Stimulated activated naive B cell treated with anti-CD40 and anti-IgM and Interleukin-4, amounts not matched to agents 10 μg/mL and 1 μg/mL and 100 μg/mL, for 72 hours (primary cell): Measurements from ENCODE around the gene TOB1.
"Not testable (repeated sequence)": the region's sequence is repeated elsewhere in the genome, so short reads cannot be mapped to it uniquely, and the experiment has no call there.

Experiments used
- ATAC-seq, 2 donors: fragments of 150-1000 bp; cut with Tn5 transposase; replicated peaks; 2 replicates each; pipeline ENCODE4 v1.10.0; 2021; ENCODE audit warnings: moderate library complexity in 1 of 2
- DNase-seq: peaks from one replicate; pipeline ENCODE4 v3.0.0; 2021
- H3K27ac Mint-ChIP-seq: one replicate; pipeline ENCODE4 v1.8.0; 2022; ENCODE audit warnings: mild to moderate bottlenecking, mixed read lengths
- H3K27me3 Mint-ChIP-seq, 2 donors: one replicate each; pipeline ENCODE4 v1.8.0; 2022; ENCODE audit warnings: mixed read lengths in 2 of 2
- H3K36me3 Mint-ChIP-seq, 2 donors: one replicate each; pipeline ENCODE4 v1.8.0; 2022; ENCODE audit warnings: mixed read lengths in 2 of 2, mild to moderate bottlenecking in 1 of 2
- H3K4me1 Mint-ChIP-seq, 2 donors: one replicate each; pipeline ENCODE4 v1.8.0; 2022; ENCODE audit warnings: mixed read lengths in 2 of 2, mild to moderate bottlenecking in 1 of 2
- H3K4me3 Mint-ChIP-seq, 2 donors: one replicate each; pipeline ENCODE4 v1.8.0; 2022; ENCODE audit warnings: mild to moderate bottlenecking in 2 of 2, mixed read lengths in 2 of 2, moderate library complexity in 1 of 2
- H3K9me3 Mint-ChIP-seq, 2 donors: one replicate each; pipeline ENCODE4 v1.8.0; 2022; ENCODE audit warnings: mixed read lengths in 2 of 2, mild to moderate bottlenecking in 1 of 2

TOB1 gene

GRCh38 chr17:50866950-50867362 is 802 bp upstream of the TOB1 start:
- H3K4me3 Mint-ChIP-seq, result peak overlapping the region; percentile 96 to 98
- peak; percentile 36 to 41 for ATAC-seq
- peak overlapping the region; percentile 99 for H3K27ac Mint-ChIP-seq
- DNase-seq, result peak; percentile 68
- H3K9me3 Mint-ChIP-seq, result no peaks in the 10 kb centered on the region
- no peaks in the 10 kb centered on the region for H3K27me3 Mint-ChIP-seq
- peaks cover 22 to 49% of the 10 kb centered on the region in 2 donors for H3K4me1 Mint-ChIP-seq
- H3K36me3 Mint-ChIP-seq, result peaks cover 12 to 14% of the 10 kb centered on the region in 2 donors

GRCh38 chr17:50865868-50866260 is 290 bp downstream of the TOB1 start:
- H3K27me3 Mint-ChIP-seq, result no peaks in the 10 kb centered on the region
- DNase-seq (no peak), ATAC-seq (no peak)
- peak overlapping the region; percentile 99 for H3K27ac Mint-ChIP-seq
- no peaks in the 10 kb centered on the region for H3K9me3 Mint-ChIP-seq
- peak overlapping the region; percentile 96 to 99 for H3K4me3 Mint-ChIP-seq
- H3K36me3 Mint-ChIP-seq, result peaks cover 17 to 19% of the 10 kb centered on the region in 2 donors
- H3K4me1 Mint-ChIP-seq, result peaks cover 23 to 39% of the 10 kb centered on the region in 2 donors

GRCh38 chr17:50865060-50865867 is 890 bp downstream of the TOB1 start:
- Mint-ChIP-seq H3K9me3 (no peaks in the 10 kb centered on the region), H3K4me1 (peaks cover 23 to 39% of the 10 kb centered on the region in 2 donors), H3K36me3 (peaks cover 17 to 19% of the 10 kb centered on the region in 2 donors), H3K27ac (peak overlapping the region; percentile 97), H3K4me3 (peak overlapping the region; percentile 96 to 99), H3K27me3 (no peaks in the 10 kb centered on the region)
- ATAC-seq (no peak), DNase-seq (peak; percentile 35)

DNA sequence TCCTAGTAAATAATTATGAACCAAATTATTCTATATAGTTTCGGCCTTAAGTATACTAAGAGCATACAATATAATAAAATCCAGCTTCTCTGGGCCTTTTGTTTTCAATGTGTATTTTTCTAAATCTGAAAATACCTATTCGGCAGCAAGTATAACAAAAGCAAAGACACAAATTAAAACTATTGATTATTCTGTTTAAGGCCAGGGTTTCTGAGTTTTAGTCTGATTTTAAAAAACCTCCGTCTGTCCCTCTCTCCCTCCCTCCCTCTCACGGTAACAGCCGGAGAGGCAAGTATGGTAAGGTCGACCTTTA is 1.5 kb downstream of the TOB1 start:
- H3K9me3 Mint-ChIP-seq, result no peaks in the 10 kb centered on the region
- H3K4me3 Mint-ChIP-seq, result peak overlapping the region; percentile 96 to 99
- DNase-seq, result no peak
- peaks cover 23 to 39% of the 10 kb centered on the region in 2 donors for H3K4me1 Mint-ChIP-seq
- H3K27ac Mint-ChIP-seq, result peak overlapping the region; percentile 97
- no peaks in the 10 kb centered on the region for H3K27me3 Mint-ChIP-seq
- peaks cover 17 to 19% of the 10 kb centered on the region in 2 donors for H3K36me3 Mint-ChIP-seq
- no peak for ATAC-seq

- no peaks in the 10 kb centered on the region for H3K9me3 Mint-ChIP-seq
- peaks cover 23 to 39% of the 10 kb centered on the region in 2 donors for H3K4me1 Mint-ChIP-seq
- no peaks in the 10 kb centered on the region for H3K27me3 Mint-ChIP-seq
- DNase-seq, result no peak
- ATAC-seq, result no peak
- no peak overlapping the region for H3K4me3 Mint-ChIP-seq
- peaks cover 17 to 19% of the 10 kb centered on the region in 2 donors for H3K36me3 Mint-ChIP-seq
- no peak overlapping the region for H3K27ac Mint-ChIP-seq
Observed at GRCh38 chr17:50863931-50864330, 2.2 kb downstream of the TOB1 start.

- Mint-ChIP-seq H3K27me3 (no peaks in the 10 kb centered on the region), H3K36me3 (peaks cover 17 to 19% of the 10 kb centered on the region in 2 donors), H3K9me3 (no peaks in the 10 kb centered on the region), H3K27ac (no peak overlapping the region), H3K4me1 (peaks cover 23 to 35% of the 10 kb centered on the region in 2 donors), H3K4me3 (no peak overlapping the region)
- no peak for ATAC-seq
- no peak for DNase-seq
Observed at GRCh38 chr17:50863221-50863843, 2.8 kb downstream of the TOB1 start.

DNA sequence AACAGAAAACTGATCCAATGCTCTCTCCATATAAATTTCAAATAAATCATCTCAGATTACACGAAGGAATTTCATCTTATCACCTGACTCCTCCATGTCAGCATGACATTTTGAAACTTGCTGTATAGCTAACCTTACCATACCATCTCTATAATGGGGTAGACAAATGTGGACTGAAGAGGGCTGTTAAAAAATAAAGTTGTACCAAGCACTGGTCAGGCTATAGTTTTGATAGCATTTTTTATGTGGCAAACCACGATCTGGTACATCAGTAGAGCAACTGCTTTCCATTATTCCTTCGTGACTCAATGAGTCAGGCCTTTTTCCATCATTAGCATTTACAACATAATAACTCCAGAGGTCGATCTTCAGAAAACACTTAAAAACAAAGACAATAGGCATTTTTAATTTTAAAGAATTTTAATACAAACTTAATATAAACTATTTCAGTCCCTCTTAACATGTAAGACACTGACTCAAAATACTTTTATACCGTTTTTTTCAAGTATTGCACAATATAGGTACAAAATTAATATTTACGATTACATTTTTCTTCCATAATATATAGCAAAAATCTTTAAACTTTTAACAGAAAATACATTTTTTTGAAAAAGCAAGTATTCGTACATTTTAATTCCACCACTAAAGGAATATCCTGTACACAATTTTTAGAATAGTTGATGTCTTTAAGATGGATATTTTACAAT is 4.2 kb downstream of the TOB1 start:
- ATAC-seq, result no peak

DNA sequence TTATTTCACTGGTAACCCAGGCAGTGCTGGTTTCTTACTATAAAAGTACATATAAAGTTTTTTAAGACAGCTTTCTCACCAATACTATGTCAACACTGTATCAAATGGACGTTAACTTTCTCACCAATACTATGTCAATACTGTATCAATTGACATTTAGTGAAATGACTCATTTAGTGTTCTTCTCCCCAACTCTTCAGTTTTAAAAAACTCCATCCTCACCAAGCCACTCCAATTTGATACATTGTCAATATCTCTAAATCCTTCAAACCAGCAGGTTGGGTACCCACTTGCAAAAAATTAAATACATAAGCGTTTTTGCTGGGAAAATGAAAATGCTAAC is 4.8 kb downstream of the TOB1 start:
- no peak for ATAC-seq
- H3K4me3 Mint-ChIP-seq, result no peak overlapping the region

More for the DNA sequence above, 4.2 kb downstream of the TOB1 start:
- Mint-ChIP-seq H3K36me3 (peaks cover 17 to 19% of the 10 kb centered on the region in 2 donors), H3K27me3 (no peaks in the 10 kb centered on the region), H3K27ac (no peak overlapping the region), H3K4me1 (peaks cover 14 to 27% of the 10 kb centered on the region in 2 donors), H3K4me3 (no peak overlapping the region), H3K9me3 (no peaks in the 10 kb centered on the region)
- DNase-seq, result no peak

DNA sequence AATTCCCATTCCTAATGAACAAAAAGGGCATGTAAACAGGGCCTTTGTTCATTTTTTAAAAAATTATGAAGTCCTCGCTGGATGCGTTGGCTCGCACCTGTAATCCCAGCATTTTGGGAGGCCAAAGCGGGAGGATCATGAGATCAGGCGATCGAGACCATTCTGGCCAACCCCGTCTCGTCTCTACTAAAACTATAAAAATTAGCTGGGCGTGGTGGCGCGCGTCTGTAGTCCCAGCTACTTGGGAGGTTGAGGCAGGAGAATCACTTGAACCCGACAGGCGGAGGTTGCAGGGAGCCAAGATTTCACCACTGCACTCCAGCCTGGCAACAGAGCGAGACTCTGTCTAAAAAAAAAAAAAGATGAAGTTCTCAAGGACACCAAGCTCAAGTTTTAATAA is 6.4 kb downstream of the TOB1 start:
- not testable (repeated sequence) for H3K27ac Mint-ChIP-seq, DNase-seq, H3K9me3 Mint-ChIP-seq, H3K27me3 Mint-ChIP-seq, ATAC-seq, H3K4me3 Mint-ChIP-seq
- H3K4me1 Mint-ChIP-seq, result peaks cover 12 to 20% of the 10 kb centered on the region in 2 donors
- peaks cover 13 to 17% of the 10 kb centered on the region in 2 donors for H3K36me3 Mint-ChIP-seq

More for the DNA sequence above, 4.8 kb downstream of the TOB1 start:
- DNase-seq, result no peak
- H3K9me3 Mint-ChIP-seq, result no peaks in the 10 kb centered on the region
- peaks cover 14 to 27% of the 10 kb centered on the region in 2 donors for H3K4me1 Mint-ChIP-seq
- H3K36me3 Mint-ChIP-seq, result peaks cover 17 to 19% of the 10 kb centered on the region in 2 donors
- no peaks in the 10 kb centered on the region for H3K27me3 Mint-ChIP-seq
- no peak overlapping the region for H3K27ac Mint-ChIP-seq

- no peak for DNase-seq
- Mint-ChIP-seq H3K27ac (no peak overlapping the region), H3K4me3 (no peak overlapping the region), H3K36me3 (peaks cover 13 to 16% of the 10 kb centered on the region in 2 donors), H3K9me3 (no peaks in the 10 kb centered on the region), H3K27me3 (no peaks in the 10 kb centered on the region), H3K4me1 (peaks cover 10% of the 10 kb centered on the region in 2 donors)
- no peak for ATAC-seq
Observed at GRCh38 chr17:50858486-50859225, 7.5 kb downstream of the TOB1 start.

DNA sequence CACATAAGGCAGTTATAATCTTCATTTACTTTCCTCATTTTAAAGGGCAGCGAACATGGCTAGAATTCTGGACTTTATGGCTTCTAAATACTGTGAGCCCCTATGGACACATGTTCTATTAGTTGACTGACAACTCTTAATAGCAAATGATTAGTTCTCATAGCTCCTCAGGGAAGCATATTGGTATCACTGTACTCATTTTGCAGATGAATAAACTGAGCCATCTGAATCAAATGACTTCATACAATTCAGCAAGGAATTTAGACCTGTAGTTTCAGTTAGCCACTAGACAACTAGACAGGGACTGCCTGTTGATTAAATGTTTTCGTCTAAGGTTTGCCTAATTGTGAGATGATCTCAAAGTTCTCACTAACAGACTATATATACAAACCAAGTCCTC is 9.7 kb downstream of the TOB1 start:
- Mint-ChIP-seq H3K27ac (no peak overlapping the region), H3K4me3 (no peak overlapping the region), H3K9me3 (no peaks in the 10 kb centered on the region), H3K36me3 (peaks cover 0 to 2% of the 10 kb centered on the region in 2 donors), H3K27me3 (no peaks in the 10 kb centered on the region), H3K4me1 (peaks cover 11 to 14% of the 10 kb centered on the region in 2 donors)
- ATAC-seq (no peak), DNase-seq (no peak)

DNA sequence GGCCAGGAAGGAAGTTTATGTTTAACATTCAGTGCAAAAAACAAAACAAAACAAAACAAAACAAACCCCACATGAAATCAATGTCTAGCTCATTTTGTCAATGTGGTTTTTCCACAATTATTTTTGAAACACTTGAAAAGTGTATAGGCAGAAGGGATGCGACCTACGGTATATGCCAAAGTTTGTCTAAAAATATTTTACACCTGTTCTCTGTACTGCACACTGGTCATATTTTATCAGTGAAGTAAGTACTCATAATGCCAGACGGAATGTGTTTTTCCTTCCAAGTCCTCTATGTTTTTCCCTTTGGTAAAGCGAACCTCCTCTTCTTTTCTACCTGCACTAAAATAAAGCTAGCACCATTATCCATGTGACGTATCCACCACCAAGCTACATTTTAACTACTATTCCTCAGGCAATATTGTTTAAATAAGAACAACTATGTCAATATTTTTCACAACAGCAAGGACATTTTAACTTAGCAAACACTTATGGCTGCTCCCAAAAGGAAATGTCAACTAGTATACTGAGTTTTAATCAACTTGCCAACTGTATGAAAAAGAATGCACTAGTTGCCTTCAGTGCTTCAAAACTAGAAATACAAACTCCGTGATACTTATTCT is 10.3 kb downstream of the TOB1 start:
- no peak overlapping the region for H3K4me3 Mint-ChIP-seq
- ATAC-seq, result no peak
- H3K36me3 Mint-ChIP-seq, result no peaks in the 10 kb centered on the region
- no peaks in the 10 kb centered on the region for H3K27me3 Mint-ChIP-seq
- no peaks in the 10 kb centered on the region for H3K9me3 Mint-ChIP-seq
- H3K27ac Mint-ChIP-seq, result no peak overlapping the region
- no peak for DNase-seq
- peaks cover 9 to 15% of the 10 kb centered on the region in 2 donors for H3K4me1 Mint-ChIP-seq

DNA sequence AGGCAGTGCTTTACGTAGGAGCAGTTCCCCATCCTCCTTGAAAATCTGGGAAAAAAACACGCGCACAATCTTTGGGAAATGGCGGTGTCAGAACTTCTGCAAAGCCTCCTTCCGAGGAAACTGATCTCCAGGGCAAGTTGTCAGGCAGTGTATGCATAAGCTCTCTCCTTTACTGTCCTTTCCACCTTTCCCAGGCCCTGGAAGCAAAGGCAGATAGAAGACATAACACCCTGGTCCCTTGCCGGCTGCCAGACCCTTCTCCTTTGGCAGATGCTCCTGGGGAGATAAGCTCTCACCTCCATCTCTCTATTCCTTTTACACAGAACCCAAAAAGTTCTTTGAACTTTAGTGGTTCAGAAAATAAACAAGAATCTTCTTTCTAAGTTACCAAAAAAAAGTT is 12.4 kb downstream of the TOB1 start:
- Mint-ChIP-seq H3K27me3 (no peaks in the 10 kb centered on the region), H3K4me3 (no peak overlapping the region), H3K27ac (no peak overlapping the region), H3K36me3 (no peaks in the 10 kb centered on the region), H3K4me1 (peaks cover 9 to 15% of the 10 kb centered on the region in 2 donors), H3K9me3 (peaks cover 2% of the 10 kb centered on the region in 2 donors)
- no peak for DNase-seq
- ATAC-seq, result no peak
